Keratinocyte (primary cell): Measurements from ENCODE around the gene SRD5A1. TPM values are rescaled to one million over a fixed set of nuclear protein-coding genes. Genes with fewer than 3 reads are reported as not detected.
A peak's percentile ranks its signal among the peaks of the same experiment; 100 is the strongest.

ENCODE experiments used
- DNase-seq: peaks from one replicate; pipeline ENCODE4 v3.0.0-alpha.2; 2011; ENCODE audit warnings: low read depth, missing footprints, low spot score
- FAIRE-seq: peaks from 2 replicates; lab custom pipeline; 2011; peaks lifted over from hg19 to GRCh38; lab: Jason Lieb, UNC
- H2AFZ ChIP-seq: 2 replicates; pipeline ENCODE4 v1.6.0; 2012; ENCODE audit warnings: low read length, control low read depth, inconsistent platforms; ENCODE audit not compliant: control insufficient read depth
- H3K27ac ChIP-seq: 2 replicates; pipeline ENCODE4 v1.5.1; 2011; ENCODE audit warnings: low read length; ENCODE audit not compliant: control insufficient read depth, insufficient read depth
- H3K27me3 ChIP-seq: 3 replicates; pipeline ENCODE4 v1.6.0; 2011; ENCODE audit warnings: low read length; ENCODE audit not compliant: control insufficient read depth, insufficient read depth; ENCODE audit errors: extremely low read depth
- H3K36me3 ChIP-seq, 2 experiments: 2 replicates in 1 of 2; 3 replicates in 1 of 2; pipeline ENCODE4 v1.5.1; 2011; ENCODE audit warnings: low read length in 2 of 2, mild to moderate bottlenecking in 1 of 2; ENCODE audit not compliant: control insufficient read depth in 2 of 2, insufficient read depth in 2 of 2; ENCODE audit errors: extremely low read depth in 1 of 2
- H3K4me1 ChIP-seq: 3 replicates; pipeline ENCODE4 v1.5.1; 2011; ENCODE audit warnings: low read length; ENCODE audit not compliant: control insufficient read depth, insufficient read depth; ENCODE audit errors: extremely low read depth
- H3K4me2 ChIP-seq: 3 replicates; pipeline ENCODE4 v1.6.0; 2011; ENCODE audit warnings: low read depth, low read length; ENCODE audit not compliant: control insufficient read depth, insufficient read depth; ENCODE audit errors: extremely low read depth
- H3K4me3 ChIP-seq, 3 experiments: fragments of 200-600 bp in 1 of 3; sonication (generic) in 1 of 3; 2 replicates in 2 of 3; 3 replicates in 1 of 3; pipeline ENCODE4 v1.5.1; 2011 to 2016; ENCODE audit warnings: low read length in 3 of 3, mild to moderate bottlenecking in 3 of 3, control low read depth in 2 of 3, inconsistent platforms in 1 of 3, low read depth in 1 of 3, mixed read lengths in 1 of 3, mixed run types in 1 of 3, moderate library complexity in 1 of 3; ENCODE audit not compliant: control insufficient read depth in 2 of 3, insufficient read depth in 2 of 3; ENCODE audit errors: extremely low read depth in 1 of 3
- H3K79me2 ChIP-seq: 2 replicates; pipeline ENCODE4 v1.6.0; 2012; ENCODE audit warnings: low read length; ENCODE audit not compliant: control insufficient read depth, insufficient read depth
- H3K9ac ChIP-seq: 3 replicates; pipeline ENCODE4 v1.6.0; 2011; ENCODE audit warnings: low read length; ENCODE audit not compliant: control insufficient read depth, insufficient read depth; ENCODE audit errors: extremely low read depth
- H3K9me1 ChIP-seq: 3 replicates; pipeline ENCODE4 v1.6.0; 2011; ENCODE audit warnings: low read length; ENCODE audit not compliant: control insufficient read depth, insufficient read depth; ENCODE audit errors: extremely low read depth
- H3K9me3 ChIP-seq: 2 replicates; pipeline ENCODE4 v1.5.1; 2012; ENCODE audit warnings: low read depth, low read length; ENCODE audit not compliant: control insufficient read depth
- H4K20me1 ChIP-seq: 3 replicates; pipeline ENCODE4 v1.6.0; 2011; ENCODE audit warnings: low read length; ENCODE audit not compliant: control insufficient read depth, insufficient read depth; ENCODE audit errors: extremely low read depth
- EZH2 ChIP-seq: IDR thresholded peaks from one replicate; pipeline ENCODE4 v1.6.1; 2012; ENCODE audit warnings: inconsistent platforms, mild to moderate bottlenecking, low read length, moderate library complexity
- dilution Hi-C: fragments of 300-500 bp; cut with MboI; formaldehyde crosslinking; loops from one replicate; pipeline ENCODE4 v1.7.0; 2020; ENCODE audit warnings: low sequenced_read_pairs; ENCODE audit not compliant: extremely low pct_ligation_motif_present
- polyA plus RNA-seq, 5 experiments: library from polyadenylated mRNA; depleted of rRNA in 3 of 5; stranded (reverse) in 3 of 5; stranded (forward) in 1 of 5; unstranded in 1 of 5; fragments of >200 nt; gene quantifications; 1 replicate in 1 of 5; 2 replicates in 3 of 5; 3 replicates in 1 of 5; pipeline versions ENCODE4 v1.2.1 to v1.2.3, GENCODE V29; 2011 to 2012; ENCODE audit warnings: missing spikeins in 2 of 5, low read depth in 1 of 5, low replicate concordance in 1 of 5
- TF ChIP-seq, protein P1 (sequence below), 3 experiments: IDR thresholded peaks in 1 of 3; conservative IDR thresholded peaks in 1 of 3; optimal IDR thresholded peaks in 1 of 3; 2 replicates in 2 of 3; 3 replicates in 1 of 3; pipeline versions ENCODE3 to v1.5.1; 2011; ENCODE audit warnings: low read length in 3 of 3, mild to moderate bottlenecking in 3 of 3, moderate library complexity in 2 of 3, control low read depth in 1 of 3, inconsistent platforms in 1 of 3; ENCODE audit not compliant: insufficient read depth in 2 of 3; ENCODE audit errors: extremely low read depth in 1 of 3

SRD5A1 gene
- polyA plus RNA-seq, 1 donor (not counting 4 experiments of a cell fraction or from before 2014, with no cell fraction given) = 35.4 TPM

DNA sequence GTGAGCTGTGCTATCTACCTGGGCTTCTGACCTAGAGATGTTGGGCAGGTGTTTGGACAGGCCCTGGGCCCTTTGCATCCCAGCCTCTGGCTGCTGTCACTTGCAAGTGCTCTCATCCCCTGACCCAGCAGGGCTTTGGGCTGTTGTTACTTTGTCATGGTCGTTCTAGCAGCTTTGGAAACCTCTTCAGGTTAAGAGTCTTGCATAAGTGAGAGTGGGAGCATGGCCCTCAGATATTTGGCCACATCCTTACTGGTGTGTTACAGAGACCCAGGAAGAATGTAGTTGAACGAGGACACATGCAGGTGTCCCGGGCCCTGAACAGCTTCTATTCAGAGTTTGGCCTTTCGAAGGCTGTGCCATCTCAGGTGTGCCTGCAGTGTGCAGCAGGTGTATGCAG lies 84.4 kb downstream of the SRD5A1 start:
- H3K27me3 ChIP-seq = no peaks in the 10 kb centered on the region
- H3K9ac ChIP-seq = no peak overlapping the region
- H3K4me1 ChIP-seq = peaks cover 9% of the 10 kb centered on the region
- H3K4me2 ChIP-seq = peak overlapping the region; percentile 47
- H3K36me3 ChIP-seq = peaks cover 4 to 13% of the 10 kb centered on the region in 2 experiments
- H2AFZ ChIP-seq = no peak overlapping the region
- no peak overlapping the region for H3K27ac ChIP-seq
- peaks cover 7% of the 10 kb centered on the region for H3K9me1 ChIP-seq
- no peak for TF ChIP-seq EZH2
- TF ChIP-seq, protein P1, sequence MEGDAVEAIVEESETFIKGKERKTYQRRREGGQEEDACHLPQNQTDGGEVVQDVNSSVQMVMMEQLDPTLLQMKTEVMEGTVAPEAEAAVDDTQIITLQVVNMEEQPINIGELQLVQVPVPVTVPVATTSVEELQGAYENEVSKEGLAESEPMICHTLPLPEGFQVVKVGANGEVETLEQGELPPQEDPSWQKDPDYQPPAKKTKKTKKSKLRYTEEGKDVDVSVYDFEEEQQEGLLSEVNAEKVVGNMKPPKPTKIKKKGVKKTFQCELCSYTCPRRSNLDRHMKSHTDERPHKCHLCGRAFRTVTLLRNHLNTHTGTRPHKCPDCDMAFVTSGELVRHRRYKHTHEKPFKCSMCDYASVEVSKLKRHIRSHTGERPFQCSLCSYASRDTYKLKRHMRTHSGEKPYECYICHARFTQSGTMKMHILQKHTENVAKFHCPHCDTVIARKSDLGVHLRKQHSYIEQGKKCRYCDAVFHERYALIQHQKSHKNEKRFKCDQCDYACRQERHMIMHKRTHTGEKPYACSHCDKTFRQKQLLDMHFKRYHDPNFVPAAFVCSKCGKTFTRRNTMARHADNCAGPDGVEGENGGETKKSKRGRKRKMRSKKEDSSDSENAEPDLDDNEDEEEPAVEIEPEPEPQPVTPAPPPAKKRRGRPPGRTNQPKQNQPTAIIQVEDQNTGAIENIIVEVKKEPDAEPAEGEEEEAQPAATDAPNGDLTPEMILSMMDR (optimal IDR thresholded peaks at IDR 0.05 in 1 of 3, IDR thresholded peaks at IDR 0.05 in 1 of 3, conservative IDR thresholded peaks at IDR 0.05 in 1 of 3; ENCODE audit: extremely low read depth in 1 of 3, insufficient read depth in 2 of 3, low read length in 3 of 3) = no peak
- no peak for FAIRE-seq
- DNase-seq = no peak
- H4K20me1 ChIP-seq = peaks cover 39% of the 10 kb centered on the region
- no peak overlapping the region for H3K4me3 ChIP-seq
- H3K9me3 ChIP-seq = no peaks in the 10 kb centered on the region
- H3K79me2 ChIP-seq = peaks cover 86% of the 10 kb centered on the region
- dilution Hi-C loops = no loop called here

DNA sequence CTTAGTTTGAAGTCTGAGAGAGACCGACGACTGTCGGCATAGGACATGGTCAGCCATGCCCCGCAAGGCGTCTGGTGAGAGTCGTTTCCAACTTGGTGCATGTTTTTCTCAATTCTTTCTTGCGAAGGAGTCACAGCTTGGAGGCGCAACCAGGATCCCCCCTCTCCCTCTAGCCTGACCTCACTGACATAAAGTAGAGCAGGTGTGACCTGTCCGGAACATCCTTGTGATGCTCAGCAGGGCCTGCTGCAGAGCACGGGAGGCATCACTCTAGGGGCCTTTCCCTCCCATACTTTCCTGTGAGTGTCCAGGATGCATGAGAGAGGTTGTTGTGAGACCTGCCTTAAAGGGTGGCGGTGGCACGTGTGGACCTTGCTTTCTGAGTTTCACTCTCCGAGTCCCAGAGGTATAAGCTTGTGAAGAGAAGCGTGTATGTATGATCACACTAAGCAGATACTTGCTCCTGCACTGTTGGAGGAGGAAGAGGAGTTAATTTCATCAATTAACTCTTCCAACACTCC lies 85.0 kb downstream of the SRD5A1 start:
- Histone ChIP-seq H3K9me1 (peaks cover 7% of the 10 kb centered on the region), H3K36me3 (peaks cover 4 to 13% of the 10 kb centered on the region in 2 experiments), H4K20me1 (peaks cover 39% of the 10 kb centered on the region), H3K27me3 (no peaks in the 10 kb centered on the region), H3K79me2 (peaks cover 91% of the 10 kb centered on the region), H3K4me1 (peaks cover 9% of the 10 kb centered on the region), H3K4me3 (no peak overlapping the region), H2AFZ (no peak overlapping the region), H3K9ac (no peak overlapping the region), H3K27ac (no peak overlapping the region), H3K9me3 (no peaks in the 10 kb centered on the region), H3K4me2 (no peak overlapping the region)
- no peak for DNase-seq
- FAIRE-seq = no peak
- TF ChIP-seq, protein P1 (optimal IDR thresholded peaks at IDR 0.05 in 1 of 3, IDR thresholded peaks at IDR 0.05 in 1 of 3, conservative IDR thresholded peaks at IDR 0.05 in 1 of 3; ENCODE audit: extremely low read depth in 1 of 3, insufficient read depth in 2 of 3, low read length in 3 of 3) = no peak
- no peak for TF ChIP-seq EZH2
- dilution Hi-C loops = no loop called here
